Activated CD8-positive, alpha-beta memory T cell treated with anti-CD3 and anti-CD28 coated beads, Interleukin-2, amount 50 U/mL, for 1 hour (primary cell): ENCODE data around the gene CHD1.
"Not testable (repeated sequence)": the region's sequence is repeated elsewhere in the genome, so short reads cannot be mapped to it uniquely, and the experiment has no call there.

Source experiments
- DNase-seq: peaks from one replicate; pipeline ENCODE4 v3.0.0-alpha.2; 2020; ENCODE audit errors: extremely low read depth

Gene CHD1

DNA sequence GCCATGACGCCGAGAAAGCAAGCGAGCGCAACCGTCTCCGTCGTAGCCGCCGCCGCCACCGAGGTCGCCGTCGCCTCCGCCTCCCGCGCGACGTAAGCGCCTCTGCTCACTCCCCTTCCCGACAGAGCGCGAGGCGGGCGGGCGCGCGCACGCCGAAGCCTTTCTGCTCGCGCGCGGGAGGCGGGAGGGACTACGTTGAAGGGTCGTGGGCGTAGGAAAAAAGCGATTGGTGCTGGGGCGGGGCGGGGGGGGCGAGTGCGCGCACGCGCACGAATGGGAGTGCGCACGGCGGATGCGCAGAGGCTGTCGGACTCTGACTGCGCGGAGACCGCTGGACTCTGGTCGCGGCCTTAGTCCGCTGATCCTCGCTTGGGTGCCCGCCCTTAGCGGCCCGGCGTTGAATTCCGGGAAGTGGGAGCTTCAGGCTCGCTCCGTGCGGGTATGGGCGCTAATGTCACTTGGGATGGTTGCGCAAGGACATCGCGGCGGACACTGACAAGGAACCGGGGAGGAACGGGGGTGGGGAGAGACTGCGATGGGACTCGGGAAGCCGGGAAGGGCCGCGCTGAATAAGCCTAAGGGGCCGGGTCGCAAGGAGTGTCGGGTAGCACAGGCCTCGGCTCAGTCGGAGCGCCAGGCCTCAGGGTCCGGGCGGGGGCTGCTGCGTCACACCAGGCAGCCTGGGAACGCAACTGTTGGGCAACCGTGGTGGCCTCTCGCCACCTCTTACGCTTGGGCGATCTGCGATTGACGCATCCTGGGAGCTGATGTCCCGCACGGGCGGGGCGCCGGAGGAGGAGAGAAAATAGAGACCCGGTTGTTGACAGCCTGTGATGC, at the start of gene CHD1:
CHD1 (minus strand) TSS at position 135 of the 837 bp plus-strand sequence. CDS start 2,621 bp downstream, outside the sequence.
- DNase-seq, result peak; percentile 91

DNA sequence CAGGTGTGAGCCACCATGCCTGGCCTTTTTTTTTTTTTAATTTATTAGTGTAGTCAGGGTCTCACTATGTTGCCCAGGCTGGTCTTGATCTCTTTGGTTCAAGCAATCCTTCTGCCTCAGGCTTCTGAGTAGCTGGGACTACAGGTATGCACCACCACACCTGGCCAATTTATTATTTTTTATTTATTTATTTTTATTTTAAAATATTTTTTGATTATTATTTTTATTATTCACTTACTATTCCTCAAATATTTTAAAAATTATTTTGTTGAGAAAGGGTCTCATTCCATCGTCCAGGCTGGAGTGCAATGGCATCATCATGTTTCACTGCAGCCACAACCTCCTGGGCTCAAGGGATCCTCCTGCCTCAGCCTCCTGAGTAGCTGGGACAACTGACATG, 49.7 kb upstream of the CHD1 start:
- no peak for DNase-seq

DNA sequence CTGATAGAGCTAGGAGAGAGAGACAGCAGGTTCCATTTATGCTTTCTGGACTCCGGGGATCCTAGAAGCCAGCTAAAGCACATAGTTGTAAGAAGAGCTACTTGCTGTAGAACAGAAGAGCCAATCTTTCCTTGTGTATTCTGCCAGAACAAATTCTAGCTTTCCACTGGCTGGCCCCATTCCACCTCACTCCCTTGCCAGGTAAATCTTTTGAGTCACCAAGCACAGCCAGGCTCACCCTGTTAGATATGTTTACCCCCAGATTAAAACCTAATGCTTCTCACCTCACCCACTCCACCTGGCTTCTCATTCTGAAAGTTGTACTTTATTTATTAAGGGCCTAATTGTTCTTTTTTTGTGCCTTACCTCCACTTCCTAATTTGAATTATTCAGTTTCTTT, 48.9 kb upstream of the CHD1 start:
- no peak for DNase-seq

DNA sequence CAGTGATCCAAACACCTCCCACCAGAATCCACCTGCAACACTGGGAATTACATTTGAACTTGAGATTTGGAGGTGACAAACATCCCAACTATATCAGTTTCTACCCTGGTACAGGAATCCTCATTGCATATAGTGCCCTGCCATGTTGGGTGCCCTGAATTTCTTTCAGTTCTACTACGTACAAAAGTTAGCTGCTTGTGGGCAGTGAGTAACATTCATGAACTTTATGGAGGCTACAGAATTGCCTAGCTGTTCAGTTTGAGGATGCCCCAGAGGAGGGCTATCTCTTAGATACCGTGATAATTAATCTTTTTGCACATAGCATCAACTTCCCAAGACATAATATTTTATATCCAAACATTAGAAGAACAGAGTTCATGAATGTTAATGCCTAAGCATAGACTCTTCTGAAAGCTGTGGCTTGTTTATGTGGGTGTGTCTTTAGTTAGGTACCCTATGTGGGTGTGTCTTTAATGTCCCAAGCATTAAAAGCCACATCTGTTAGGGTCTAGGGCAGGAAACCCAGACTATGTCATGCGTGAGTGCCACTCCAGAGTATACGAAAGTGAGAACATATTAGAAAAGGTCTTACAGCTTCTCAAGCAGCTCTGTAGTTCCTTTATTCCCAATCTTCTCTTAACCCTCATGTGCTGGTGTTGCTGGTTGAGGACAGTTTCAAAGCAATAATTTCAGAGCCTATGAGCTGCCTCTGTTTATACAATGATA, 47.0 kb upstream of the CHD1 start:
- DNase-seq, result no peak

DNA sequence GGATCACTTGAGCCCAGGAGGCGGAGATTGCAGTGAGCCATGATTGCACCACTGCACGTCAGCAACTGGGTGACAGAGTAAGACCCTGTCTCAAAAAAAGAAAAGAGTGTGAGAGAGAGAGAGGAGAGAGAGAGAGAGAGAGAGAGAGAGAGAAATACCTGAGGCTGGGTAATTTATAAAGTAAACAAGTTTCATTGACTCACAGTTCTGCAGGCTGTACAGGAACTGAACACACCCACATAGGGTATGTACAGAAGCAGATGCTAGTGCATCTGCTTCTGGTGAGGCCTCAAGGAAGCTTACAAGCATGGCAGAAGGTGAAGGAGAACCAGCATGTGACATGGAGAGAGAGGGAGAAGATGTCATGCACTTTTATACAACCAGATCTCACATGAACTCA, 46.4 kb upstream of the CHD1 start:
- no peak for DNase-seq

DNA sequence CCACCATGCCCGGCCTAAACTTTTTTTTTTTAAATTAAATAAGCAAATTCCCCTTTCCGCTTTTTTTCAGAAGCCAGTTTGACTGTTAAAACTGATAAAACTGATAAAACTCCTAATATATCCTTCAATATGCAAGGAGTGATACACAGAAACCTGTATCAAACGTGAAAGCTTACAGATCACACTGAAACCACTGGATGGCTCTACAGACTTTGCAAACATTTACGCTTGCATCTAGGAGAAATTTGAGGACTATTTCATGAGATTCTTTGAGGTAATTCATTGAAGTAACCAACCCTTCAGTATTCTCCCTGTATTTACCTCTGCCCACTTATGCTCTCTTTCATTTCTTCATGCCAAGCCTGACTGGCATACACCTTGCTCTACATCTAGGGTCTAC, 40.6 kb upstream of the CHD1 start:
- no peak for DNase-seq

DNA sequence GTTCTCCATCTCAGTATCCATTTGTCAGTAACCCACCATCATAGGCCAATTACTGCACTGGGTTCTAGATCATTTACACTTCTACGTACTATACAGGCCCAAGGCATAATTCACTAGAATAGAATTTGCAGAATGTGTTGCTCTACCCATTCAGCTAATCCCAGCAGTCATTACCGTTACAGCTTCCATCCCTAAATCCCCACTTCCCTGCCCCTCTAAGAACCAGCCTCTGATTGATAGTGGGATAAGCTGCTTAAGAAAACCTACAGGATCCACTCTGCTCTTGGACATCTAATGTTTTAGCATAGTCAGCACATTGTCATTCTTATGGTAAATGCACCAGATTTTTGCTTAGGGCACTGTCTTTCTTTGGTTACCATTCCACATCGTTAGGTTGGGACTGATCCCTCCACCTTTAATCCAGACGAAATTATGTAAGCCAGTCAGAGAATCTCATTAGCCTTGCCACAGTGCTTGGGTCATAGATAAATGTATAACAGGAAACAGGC, 39.3 kb upstream of the CHD1 start:
- DNase-seq, result no peak

DNA sequence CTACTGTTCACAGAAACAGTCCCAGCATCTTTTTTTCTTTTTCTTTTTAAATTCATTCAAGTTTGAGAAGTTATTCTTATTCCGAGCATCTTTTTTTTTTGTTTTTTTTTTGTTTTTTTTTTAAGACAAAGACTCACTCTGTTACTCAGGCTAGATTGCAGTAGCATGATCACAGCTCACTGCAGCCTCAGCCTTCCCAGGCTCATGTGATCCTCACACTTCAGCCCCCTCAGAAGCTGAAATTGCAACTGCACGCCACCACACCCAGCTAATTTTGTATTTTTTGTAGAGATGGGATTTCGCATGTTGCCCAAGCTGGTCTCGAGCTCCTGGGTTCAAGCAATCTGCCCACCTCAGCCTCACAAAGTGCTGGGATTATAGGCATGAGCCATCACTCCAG, 36.4 kb upstream of the CHD1 start:
- DNase-seq, result no peak

DNA sequence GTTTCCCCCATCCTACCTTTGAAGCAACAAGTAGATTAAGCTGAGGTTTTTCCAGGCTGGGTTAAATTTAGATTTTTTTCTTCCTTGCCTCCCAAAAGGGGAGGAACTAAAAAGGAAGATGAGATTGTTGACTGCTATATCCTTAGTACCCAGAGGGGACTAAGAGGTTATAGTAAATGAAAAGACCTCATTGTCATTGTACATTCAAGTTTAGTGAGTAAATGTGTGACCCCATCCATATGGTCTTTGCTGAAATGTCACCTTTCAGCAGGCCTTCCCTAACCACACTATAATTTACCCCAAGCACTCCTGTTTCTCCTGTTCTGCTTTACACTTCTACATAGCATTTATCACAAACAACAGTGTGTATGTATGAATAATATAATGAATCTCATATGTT, 35.8 kb upstream of the CHD1 start:
- no peak for DNase-seq

DNA sequence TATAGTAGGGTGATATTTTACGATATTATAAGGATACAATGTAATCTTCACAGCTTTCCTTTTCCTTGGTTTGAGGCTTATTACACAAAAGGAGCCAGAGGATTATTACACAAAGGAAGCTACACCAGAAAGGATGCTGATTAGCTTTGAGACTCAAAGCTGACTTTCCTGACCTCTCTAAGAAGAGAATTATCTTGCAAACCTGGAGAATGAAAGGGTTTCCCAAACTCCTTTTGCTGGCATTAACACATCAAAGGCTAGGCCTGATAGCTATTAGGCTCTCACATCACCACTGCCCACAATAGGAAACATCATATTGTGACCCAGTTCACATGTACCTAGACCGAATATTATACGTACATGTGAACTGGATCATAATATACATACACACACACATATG, 34.2 kb upstream of the CHD1 start:
- no peak for DNase-seq

DNA sequence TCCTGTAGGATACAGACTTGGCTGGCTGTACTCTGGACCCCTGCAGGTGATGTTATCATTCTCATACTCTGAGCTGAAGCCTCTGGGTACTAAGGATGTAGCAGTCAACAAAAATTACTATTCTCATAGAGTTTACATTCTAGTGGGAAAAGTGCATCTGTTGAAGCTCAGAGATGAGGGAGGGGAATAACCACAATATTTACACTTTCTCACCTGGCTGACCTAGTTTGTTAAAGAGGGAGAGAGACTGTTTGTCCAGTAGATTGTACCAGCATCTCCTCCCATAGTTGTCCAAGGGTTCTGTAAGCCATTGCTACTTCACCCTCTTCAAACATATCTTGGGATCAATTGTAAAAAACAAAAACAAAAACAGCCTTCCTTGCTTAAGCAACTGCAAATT, 33.8 kb upstream of the CHD1 start:
- DNase-seq, result no peak

DNA sequence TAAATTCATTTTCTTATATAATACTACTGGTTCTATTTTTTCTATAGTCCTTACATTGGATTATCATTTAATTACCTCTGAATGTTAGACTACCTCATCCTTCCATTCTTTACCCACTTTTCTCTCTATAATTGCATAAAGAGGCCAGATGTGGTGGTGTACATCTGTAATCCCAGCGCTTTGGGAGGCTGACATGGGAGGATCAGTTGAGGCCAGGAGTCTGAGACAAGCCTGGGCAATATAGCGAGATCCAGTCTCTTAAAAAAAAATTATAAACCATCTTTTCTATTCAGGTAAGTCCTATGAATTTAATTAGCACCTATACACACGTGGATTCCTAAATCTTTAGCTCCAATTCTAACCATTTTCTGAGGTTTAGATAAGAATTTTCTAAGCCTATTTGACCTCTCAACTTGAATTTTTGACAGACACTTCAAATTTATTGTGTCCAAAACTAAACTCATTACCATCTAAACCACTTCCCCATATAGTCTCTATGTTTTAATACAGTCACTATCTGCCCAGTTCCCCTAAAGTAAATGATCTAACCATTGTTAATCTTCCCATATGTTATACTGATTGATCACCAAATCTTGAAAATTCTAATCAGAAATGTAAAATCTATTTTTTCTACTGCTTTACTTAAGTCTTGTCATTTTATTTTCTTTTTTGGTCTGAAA, 33.0 kb upstream of the CHD1 start:
- DNase-seq, result no peak

DNA sequence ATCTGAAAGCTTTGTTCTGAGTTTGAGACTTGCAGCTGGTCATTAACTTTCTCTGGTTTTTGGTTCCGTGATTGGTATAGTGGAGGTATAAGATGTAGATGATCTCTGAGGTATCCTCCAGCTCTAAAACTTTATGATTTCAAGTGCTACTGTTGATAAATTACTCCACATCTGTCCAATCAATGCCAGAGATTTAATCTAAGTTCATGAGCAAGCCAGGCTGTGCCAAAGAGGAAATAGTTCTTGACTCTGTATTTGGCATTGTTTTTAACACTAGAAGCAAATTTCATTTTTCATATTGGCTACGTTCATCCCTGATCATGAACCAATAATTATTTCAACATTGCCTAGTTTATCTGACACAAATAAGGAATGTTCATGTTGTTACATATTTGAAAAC, 28.5 kb upstream of the CHD1 start:
- DNase-seq, result no peak

DNA sequence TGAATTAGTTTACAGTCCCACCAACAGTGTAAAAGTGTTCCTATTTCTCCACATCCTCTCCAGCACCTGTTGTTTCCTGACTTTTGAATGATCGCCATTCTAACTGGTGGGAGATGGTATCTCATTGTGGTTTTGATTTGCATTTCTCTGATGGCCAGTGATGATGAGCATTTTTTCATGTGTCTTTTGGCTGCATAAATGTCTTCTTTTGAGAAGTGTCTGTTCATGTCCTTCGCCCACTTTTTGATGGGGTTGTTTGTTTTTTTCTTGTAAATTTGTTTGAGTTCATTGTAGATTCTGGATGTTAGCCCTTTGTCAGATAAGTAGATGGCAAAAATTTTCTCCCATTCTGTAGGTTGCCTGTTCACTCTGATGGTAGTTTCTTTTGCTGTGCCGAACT, 27.1 kb upstream of the CHD1 start:
- not testable (repeated sequence) for DNase-seq

DNA sequence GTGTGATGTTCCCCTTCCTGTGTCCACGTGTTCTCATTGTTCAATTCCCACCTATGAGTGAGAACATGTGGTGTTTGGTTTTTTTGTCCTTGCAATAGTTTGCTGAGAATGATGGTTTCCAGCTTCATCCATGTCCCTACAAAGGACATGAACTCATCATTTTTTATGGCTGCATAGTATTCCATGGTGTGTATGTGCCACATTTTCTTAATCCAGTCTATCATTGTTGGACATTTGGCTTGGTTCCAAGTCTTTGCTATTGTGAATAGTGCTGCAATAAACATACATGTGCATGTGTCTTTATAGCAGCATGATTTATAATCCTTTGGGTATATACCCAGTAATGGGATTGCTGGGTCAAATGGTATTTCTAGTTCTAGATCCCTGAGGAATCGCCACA, 26.7 kb upstream of the CHD1 start:
- DNase-seq, result not testable (repeated sequence)

DNA sequence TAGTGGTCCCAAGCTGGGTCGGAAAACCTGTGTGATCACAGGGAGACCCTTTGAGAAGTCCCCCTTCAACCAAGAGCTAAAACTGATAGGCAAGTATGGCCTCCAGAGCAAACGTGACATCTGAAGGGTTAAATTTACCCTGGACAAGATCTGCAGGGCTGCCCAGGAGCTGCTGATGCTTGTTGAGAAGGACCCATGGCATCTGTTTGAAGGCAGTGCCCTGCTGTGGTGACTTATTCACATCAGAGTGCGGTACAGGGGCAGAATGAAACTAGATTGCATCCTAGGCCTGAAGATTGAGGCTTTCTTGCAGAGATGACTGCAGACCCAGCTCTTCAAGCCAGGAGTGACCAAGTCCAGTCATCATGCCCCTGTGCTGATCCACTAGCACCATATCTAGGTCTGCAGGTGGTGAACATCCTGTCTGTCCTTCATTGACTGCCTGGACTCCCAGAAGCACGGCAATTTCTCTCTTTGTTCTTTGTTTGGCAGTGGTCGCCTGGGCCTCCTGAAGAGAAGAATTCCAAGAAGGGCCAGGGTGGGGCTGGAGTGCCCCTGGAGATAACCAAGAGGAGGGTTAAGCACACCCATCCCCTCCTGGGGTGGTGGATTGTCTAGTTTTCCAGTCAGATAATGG, 25.7 kb upstream of the CHD1 start:
- DNase-seq, result no peak

DNA sequence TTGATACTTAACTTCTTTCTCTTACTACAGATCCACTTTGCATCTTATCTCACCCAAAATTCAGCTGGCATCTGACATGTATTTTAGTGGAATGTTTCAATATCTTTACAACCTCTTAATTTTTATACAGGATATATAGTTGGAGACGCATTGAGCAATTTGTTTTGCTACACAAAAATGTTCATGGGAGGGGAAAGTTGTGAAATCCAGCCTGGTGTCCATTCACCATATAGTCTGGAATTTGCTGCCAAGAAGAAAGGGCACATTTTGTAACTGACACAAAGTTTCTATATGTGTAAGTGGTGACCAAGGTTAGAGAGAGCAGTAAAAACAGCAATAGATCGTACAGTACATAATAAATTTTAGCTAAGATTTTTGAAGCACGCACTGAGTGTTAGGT, 14.0 kb upstream of the CHD1 start:
- no peak for DNase-seq

DNA sequence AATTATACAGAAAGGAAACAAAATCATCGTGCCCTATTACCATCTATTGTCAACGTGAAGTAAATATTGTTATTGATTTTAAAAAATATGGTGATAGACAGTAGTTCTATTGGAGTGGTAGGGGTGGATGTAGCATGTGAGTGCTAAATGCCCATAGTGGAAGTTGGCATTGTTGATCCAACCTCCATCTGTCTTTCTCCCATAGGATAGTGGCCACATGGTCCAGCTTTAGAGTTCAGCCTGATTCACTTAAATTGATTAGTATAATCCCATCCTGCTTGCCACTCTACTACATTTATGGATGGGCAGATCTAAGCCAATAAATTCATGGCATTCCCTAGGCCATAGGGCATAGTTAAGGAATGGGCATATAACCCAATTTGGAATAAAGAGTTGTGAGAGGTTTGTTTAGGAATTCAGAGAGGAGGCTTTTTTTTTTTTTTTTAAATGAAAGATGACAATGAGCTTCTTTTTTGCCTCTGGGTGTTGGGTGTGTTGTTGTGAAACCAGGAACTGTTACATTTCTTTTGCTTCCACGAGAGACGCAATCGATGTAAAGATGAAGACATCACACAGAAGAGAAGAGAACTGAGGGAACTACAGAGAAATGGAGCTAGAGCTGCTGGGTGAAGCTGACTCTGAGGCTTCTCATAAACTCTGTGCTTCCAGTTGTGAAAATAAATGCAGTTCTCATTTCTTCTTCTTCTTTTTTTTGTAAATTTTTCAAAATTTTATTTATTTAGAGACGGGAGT, 12.5 kb upstream of the CHD1 start:
- DNase-seq, result no peak

DNA sequence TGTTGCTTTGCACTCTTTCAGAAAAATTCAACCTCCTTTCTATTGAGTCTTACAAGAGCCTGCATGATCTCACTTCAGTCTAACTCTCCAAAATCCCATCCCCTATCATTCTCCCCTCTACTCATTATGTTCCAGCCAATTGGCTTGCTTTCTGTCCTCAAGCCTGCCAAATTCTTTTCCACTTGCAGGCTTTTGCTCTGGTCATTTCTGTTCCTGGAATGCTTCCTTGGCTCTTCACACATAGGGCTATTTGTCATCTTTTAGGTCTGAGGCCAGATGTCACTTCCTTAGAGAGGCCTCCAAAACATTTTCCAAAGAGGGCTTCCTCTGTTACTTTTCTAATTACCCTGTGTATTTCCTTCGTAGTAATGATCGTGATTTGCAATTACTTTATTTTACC, 11.8 kb upstream of the CHD1 start:
- no peak for DNase-seq

DNA sequence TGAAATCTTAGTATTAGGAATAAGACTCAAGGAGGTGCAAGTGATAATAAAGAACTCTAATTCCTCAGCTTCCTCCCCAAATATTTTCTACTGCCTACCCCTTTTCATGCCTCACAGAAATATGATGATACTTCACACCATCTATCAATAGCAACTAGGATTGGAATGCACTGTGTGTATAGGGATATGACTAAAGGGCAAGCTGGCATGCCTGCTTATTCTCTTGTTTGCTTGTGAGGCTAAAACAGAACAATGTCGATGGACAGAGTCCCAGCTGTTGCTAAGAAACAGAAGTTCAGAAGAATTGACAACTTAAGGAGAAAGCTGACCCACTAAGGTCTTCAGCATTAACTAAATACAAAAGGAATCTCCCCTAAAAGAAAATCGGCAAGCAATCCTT, 9.7 kb upstream of the CHD1 start:
- no peak for DNase-seq

DNA sequence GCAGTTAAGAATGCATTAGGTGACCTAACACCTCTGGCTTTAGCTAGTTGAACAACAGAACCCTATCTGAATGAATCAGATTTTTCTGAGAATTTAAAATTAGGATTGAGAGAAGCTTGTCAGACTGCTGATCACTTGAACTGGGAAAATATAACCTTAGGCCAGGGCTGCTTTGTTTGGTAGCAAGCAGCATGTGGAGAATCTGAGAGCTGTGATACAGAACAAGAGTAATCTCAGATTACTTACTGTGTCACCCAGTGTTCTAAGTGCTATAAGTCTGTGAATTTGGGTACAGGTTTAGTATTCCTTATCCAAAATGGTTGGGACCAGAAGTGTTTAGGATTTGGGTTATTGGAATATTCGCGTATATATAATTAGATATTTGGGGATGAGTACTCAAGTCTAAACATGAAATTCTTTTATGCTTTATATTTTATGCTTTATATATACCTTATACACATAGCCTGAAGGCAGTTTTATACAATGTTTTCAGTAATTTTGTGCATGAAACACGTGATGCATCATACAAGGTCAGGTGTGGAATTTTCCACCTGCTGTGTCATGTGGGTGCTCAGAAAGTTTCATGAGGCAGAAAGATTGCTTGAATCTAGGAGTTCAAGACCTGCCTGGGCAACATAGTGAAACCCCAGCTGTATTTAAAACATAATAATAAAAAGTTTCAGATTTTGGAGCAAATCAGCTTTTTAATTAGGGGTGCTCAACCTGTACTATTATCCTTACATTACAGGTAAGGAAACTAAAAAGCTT, 8.3 kb upstream of the CHD1 start:
- no peak for DNase-seq
